GM21576 (cell line): ENCODE measurements around the gene ALDH3A1.
"Not testable (repeated sequence)": the region's sequence is repeated elsewhere in the genome, so short reads cannot be mapped to it uniquely, and the experiment has no call there.

Source experiments
- ATAC-seq: cut with Tn5 transposase; IDR thresholded peaks from one replicate; pipeline ENCODE4 v1.9.1; 2021; ENCODE audit warnings: mild to moderate bottlenecking, moderate library complexity; ENCODE audit not compliant: unreplicated experiment

Gene ALDH3A1

DNA sequence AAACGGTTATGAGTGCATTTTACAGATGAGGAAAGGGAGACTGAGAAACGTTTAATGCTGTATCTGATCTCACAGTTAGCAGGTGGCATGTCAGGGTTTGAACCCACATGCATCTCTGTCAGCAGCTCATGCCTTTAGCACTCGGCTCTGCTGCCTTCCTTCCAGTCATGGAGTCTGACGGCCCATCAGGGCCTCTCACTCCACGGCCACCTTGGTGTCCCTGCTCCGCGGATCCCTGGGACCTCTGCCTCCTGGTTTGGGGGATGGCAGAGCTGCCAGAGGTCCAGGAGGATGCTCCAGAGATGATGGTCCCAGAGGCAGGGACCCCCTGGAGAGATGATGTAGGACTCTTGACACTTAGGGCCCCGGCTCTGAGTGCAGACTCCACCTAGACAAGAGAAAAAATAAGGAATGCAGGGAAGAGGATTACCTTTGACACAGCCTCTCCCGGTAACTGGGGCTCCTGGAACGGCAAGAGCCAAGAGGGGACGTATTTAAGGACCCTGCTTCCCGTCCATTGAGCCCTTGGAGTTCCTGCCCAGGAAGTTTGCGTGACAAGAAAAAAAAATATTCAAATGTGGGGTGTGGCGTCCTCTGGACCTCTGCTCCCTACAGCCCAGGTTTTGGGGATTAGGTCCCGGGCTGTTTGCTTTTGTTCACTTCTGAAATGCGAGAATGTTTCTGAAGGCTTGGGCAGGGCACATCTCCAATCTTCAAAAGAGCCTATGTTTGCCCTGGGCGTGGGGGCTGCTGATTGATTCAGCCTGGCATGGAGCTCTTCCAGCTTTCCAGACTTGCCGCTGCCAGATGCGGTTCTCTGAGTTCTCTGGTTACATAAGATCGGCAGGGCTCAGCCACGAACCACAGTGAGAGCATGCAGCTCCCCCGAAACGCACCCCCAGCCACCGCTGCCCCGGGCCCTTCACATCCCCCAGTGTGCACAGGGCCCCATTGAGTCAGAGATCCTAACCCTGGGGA, at the start of gene ALDH3A1:
Gene ALDH3A1 (minus strand): TSS at position 470 of the 978 bp plus-strand sequence. CDS start 3,169 bp downstream, outside the sequence.
- ATAC-seq = no peak

DNA sequence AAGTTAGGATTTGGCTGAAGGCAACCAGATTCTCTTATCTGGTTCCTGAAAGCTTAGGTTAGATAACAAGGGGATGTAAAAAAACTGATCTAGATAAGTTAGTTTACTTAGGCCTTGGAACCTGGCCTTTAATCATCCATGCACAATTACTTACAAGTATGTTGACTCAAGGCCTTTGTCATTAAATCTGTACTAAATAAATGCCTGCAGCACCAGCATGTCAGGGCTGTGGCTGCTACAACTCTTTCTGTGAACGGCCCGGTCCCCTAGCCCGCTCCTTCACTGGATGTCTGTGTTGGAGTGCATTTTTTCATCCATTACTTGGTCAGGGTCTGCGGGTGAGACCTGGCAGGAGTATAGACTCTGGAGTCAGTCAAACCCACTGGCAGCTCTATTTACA, 48.4 kb upstream of the ALDH3A1 start:
- ATAC-seq = no peak

GRCh38 chr17:19791918-19792550, 43.9 kb upstream of the ALDH3A1 start:
- no peak for ATAC-seq

DNA sequence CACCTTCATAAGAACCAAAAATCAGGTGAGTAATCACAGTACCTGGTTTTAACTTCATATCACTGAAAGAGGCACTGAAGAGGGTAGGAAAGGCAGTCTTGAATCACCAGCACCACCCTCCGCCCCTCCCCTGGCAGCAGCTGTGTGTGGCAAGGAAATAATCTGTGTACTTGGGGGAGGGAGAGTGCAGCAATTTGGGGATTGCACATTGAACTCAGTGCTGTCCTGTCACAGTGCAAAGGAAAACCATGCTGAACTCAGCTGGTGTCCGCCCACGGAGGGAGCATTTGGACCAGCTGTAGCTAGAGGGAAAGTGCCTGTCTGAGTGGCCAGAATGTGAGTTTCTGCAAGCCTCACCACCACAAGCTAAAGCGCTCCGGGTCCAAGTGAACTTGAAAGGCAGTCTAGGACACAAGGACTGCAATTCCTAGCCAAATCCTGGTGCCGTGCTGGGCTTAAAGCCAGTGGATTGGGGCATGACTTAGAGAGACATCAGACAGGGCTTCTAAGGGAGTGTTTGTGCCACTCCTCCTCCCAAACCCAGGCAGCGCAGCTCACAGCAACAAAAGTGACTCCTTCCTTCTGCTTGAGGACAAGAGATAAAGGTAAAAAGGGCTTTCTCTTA, 39.7 kb upstream of the ALDH3A1 start:
- no peak for ATAC-seq

DNA sequence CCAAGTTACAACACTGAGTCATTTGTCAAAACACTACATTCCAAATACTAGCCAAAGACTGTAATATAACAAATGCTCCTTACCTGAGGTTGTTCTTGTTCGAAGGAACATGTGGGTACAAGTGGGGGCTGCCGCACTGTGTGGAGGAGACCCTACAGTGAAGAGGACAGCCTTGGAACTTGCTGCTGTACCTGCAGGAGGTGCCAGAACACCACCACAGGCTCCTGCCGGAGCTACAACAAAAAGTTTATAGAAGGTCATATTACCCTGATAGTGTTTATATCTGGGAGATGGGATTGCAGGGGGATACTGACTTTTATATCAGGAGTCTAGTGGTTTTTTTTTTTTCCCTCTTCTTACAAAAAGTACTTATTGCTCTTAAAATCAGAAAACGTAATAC, 37.8 kb upstream of the ALDH3A1 start:
- ATAC-seq = no peak

DNA sequence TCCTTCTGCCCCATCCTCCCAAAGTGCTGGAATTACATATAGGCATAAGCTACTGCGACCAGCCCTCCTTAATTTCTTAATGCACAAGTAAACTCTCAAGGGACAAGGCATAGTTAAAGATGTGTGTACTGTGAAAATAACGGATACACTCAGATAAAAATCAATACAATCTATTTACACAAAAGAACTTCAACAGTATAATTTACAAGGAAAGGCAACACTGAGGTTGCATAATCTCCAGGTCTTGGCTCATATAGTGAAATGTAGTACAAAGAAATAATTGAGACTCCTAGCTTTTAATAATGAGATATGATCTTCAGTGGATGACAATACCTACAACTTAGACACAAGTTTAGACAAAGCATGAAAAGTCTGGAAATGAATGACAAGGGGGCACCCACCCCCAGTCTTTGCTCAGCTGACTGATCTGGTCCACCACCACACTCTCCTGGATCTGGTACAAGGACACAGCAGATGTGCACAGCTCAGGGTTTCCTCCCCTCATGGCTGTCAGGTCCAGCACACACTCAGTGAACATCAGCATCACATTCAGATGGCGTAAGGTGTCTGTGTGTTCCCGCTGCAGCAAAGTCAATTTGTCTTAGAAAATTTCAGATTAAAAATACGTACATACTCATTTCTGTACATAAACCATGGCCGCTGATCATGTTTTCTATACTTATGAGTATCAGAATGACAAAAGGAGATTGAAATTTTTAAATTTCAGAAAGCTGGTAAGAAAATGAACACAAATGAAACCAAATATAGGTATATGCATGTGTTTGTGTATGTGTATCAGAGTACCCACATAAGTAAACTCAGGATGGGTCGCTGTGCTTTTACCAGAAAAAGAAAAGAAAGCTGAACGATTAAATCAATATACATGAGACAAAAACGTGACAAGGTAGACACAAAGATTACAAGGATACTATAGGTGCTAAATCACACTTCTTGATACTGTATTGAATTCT, 33.7 kb upstream of the ALDH3A1 start:
- no peak for ATAC-seq

DNA sequence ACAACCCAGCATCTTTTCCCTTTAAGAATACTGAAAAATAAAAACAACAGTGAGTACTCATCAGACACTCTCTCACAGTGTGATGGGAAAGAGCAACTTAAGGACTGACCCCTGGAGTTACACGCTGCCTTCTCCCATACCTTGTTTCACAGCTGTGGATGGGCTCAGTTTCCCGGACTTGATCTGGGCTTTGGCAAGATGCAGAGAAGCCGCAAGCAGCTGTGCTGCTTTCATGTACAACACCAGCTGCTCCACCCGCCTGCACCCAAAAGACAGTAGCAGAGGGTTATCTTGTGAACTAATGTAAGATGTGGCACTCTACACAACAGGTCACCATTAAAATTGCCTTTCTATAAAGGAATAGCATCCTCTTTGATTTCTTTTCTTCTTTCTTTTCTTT, 32.7 kb upstream of the ALDH3A1 start:
- no peak for ATAC-seq

DNA sequence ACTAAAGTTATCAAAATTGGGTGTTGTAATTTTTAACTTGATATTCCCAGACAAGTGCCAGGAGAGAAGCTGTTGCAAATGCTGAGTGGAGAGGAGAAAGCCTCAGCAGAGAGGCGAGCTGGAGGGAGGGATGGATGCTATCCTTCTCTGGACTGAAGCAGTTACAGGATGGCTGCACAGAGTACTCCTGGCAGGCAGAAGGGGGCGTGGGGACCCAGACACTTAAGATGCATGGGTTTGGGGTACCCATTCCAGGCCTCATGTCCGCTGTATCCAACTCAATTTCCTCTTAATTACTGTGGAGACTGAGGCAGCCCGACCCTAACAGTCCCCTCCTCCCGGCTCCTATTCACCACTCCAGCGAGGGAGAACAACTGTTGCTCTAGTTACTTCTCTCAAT, 25.4 kb upstream of the ALDH3A1 start:
- no peak for ATAC-seq

GRCh38 chr17:19771971-19772630, 24.0 kb upstream of the ALDH3A1 start:
- no peak for ATAC-seq

DNA sequence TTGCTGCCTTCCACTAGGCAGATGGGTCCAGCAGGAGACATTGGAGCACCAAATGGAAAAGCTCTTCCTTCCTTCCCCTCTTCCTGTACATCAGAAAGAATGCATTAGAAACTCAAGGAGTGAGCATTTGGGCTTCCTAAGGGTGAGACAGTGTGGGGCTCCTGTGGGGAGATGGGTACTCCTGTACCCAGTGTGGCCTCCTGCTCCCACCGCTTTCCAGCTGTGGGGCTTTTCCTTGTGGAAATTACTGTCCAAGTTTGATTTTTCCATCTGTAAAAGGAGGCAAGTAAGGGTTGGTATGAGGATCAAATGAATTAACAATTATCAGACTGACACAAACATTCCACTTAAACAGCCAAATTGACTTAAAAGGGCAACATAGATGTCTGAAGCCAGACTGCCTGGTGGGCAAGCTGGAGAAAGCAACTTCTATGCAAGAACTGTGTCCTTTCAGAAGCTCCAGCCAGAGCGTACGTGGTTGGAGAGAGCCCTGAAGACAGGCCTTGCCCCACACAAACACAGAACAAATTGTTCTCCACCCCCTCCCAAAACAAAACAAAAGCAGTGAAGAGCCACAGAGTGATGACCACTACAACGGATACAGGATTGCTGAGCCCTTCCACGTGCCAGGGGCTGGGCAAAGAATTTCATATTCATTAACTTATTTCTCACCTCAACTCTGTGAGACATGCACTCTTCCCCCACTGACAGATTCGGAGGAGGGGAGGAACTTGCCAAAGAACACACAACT, 23.1 kb upstream of the ALDH3A1 start:
- ATAC-seq = no peak

DNA sequence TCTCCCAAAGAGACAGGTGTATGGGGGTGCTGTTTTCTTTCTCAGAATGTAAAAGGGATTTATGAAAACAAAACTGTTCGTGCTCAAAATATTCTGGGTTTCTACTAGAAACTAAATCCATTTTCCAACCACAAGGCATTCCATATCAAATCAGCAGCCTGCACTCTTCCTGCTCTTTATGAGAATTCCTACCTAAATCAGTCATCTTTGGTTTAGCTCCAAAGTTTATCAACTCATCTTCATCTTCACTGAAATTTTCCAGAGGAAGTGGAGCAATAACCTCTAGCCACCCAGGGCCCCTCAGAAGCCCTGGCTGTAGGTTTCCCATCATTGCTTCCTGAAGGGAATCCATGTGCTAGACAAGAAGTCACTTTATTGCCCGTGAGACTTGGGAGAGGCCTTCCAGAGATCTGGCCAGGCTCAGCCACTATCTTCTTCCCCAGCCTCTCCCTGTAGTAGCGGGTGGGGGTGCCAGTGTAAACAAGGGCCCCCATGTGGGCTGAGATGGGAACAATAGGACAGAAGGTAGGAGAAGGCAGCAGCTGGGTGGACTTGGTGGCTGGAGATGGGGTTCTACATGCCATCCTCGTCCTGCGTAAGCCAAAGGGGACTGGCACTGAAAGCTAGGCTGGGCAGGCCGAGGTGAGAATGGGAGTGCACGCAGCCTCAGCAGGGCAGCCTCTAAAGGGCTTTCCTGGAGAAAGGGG, 22.0 kb upstream of the ALDH3A1 start:
- no peak for ATAC-seq

DNA sequence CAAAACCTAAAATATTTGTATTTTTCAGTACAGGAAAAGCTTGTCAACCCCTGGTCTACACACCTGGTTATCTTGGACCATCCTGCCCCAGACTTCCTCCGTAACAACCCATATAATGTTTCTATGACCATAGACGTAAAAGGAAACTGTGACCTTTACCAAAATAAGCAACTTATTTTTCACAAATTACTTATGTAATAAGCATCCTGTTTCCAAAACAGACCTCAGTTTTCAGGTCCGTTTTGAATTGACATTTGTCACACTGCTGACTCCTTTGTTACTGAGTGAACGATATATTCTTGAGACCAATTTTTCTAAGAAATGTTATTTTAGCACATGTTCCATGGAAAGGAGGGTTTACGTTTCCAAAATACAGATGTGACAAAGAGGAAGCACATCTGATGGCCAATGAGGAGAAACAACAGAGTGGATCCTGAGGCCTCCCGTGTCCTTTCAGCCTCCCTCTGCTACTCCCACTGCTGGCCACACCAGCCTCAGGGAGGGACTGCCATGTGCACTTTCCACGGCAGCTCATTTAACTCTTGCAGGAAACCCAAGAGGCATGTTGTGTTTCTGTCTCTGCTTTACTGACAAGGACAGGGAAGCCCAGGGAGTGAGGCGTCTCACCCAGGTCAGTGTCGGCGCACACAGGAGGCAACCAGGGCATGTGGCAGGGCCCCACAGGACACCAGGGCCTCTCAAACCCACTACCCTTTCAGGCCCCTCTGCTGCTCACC, 20.1 kb upstream of the ALDH3A1 start:
- ATAC-seq = peak; percentile 41

- ATAC-seq = peak; percentile 66
These were observed 18.5 kb upstream of the ALDH3A1 start for GRCh38 chr17:19766421-19767270.

GRCh38 chr17:19766016-19766415, 17.9 kb upstream of the ALDH3A1 start:
- ATAC-seq = no peak

- not testable (repeated sequence) for ATAC-seq
These were observed 15.9 kb upstream of the ALDH3A1 start for GRCh38 chr17:19763991-19764390.

DNA sequence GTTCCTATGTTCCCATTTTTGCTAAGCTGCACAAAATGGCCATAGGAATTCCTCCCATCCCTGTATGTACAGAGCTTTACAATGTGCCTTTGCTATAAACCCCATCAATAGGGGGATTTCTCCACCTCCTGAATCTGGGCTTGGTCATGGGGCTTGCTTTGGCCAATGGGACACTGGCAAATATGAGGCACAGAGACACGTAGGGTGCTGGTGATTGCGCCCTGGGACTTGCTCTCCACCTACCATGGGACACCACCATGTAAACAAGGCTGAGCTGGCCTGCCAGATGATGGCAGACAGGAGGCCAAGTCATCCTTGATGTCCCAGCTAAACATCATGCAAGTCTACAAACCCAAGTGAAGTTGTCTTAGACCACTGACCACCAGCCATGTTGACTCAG, 15.3 kb upstream of the ALDH3A1 start:
- ATAC-seq = no peak

DNA sequence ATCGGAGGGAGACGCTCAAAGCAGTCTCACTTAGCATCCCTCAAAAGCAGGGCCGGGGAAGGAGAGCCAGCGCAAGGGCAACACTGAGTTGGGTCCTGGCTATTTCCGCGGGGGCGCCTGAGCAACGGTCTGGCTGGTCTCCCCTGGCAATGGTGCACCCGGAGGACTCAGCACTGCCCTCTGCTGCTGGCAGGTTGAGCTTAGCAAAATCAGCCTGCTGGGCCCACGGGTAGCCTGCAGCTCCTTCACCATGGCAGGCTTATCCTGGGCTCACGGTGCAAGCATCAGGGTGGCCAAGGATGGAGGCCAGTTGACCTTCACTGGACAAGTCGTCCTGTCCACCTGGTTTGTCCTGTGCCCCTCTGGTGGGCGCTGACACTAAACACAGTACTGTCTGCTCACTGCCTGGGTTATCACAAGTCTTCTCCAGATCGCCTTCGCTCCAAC, 14.4 kb upstream of the ALDH3A1 start:
- ATAC-seq = no peak
